ENCODE results near the gene ATP5F1E. TPM values are rescaled to one million over a fixed set of nuclear protein-coding genes. Genes with fewer than 3 reads are reported as not detected.
A peak's percentile ranks its signal among the peaks of the same experiment; 100 is the strongest.

ATP5F1E gene
- total and polyA plus RNA-seq, 2 of the 4 experiments (the other 2 are of a cell fraction), result 3.8 to 34.5 TPM

DNA sequence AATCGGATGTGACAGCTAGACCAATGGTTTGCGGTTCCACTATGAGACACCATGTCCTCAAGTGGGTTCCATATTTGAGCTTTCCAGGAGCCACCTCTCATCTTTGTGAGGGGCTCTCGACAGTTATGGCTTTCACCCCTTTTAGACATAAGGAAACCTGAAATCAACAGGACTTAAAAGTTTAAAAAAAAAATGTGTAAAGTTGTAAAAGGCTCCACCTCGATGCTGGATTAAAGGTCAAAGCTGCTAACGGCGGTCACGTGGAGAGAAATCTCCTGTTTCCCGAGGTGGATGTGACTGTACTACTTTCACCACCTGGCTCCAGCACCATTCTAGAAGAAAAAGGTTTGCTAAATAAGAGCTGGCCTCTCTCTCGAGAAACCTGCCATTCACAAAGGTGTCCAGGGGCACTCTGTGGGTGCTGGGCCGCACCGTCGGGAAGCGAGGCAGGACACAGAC lies 542 bp downstream of the ATP5F1E start:
- Histone ChIP-seq H4K8ac (ENCODE audit: low read depth in 2 of 2, low read length in 2 of 2) (peak overlapping the region; percentile 46 to 96), H4K20me1 (ENCODE audit: insufficient read depth, low read length) (peaks cover 32% of the 10 kb centered on the region), H3K23ac (ENCODE audit: low read depth, low read length) (peak overlapping the region; percentile 99), H3K18ac (ENCODE audit: low read depth, low read length) (peak overlapping the region; percentile 69; the same call in 1 of the 2 replicates), H3K56ac (ENCODE audit: extremely low read depth, insufficient read depth, low read length) (peak overlapping the region; percentile 84), H4K91ac (ENCODE audit: insufficient read depth, low read depth, low read length) (peak overlapping the region; percentile 92), H3K36me3 (ENCODE audit: control insufficient read depth, insufficient read depth, low read length) (peaks cover 19% of the 10 kb centered on the region), H2AFZ (replicated peaks; ENCODE audit: low read length, poor library complexity) (peak overlapping the region; percentile 96), H2AK5ac (ENCODE audit: low read depth, low read length) (peak overlapping the region; percentile 85), H3K4me1 (ENCODE audit: control insufficient read depth, insufficient read depth, low read length) (peaks cover 9% of the 10 kb centered on the region), H3K14ac (replicated peaks; ENCODE audit: low read depth, low read length) (peak overlapping the region; percentile 97), H2BK15ac (ENCODE audit: low read depth, low read length) (peak overlapping the region; percentile 48; the same call in 1 of the 3 replicates), H3K27ac (ENCODE audit: insufficient read depth, low read length) (peak overlapping the region; percentile 94), H2BK120ac (ENCODE audit: low read depth, low read length) (peak overlapping the region; percentile 49; the same call in 1 of the 2 replicates), H3K4ac (ENCODE audit: low read depth, low read length) (peak overlapping the region; percentile 99), H3K9me1 (ENCODE audit: insufficient read depth, low read length) (peaks cover 7% of the 10 kb centered on the region), H3K9ac (ENCODE audit: low read depth, low read length) (peak overlapping the region; percentile 88), H3K4me3 (ENCODE audit: insufficient read depth, low read depth, low read length) (peak overlapping the region; percentile 93), H3K4me2 (ENCODE audit: low read depth, low read length) (peak overlapping the region; percentile 96), H3K9me3 (ENCODE audit: control insufficient read depth, insufficient read depth, low read length) (no peaks in the 10 kb centered on the region), H3K27me3 (ENCODE audit: control insufficient read depth, insufficient read depth, low read length) (no peaks in the 10 kb centered on the region), H2AK9ac (replicated peaks; ENCODE audit: low read depth, low read length, poor library complexity) (peak overlapping the region; percentile 99), H2BK20ac (ENCODE audit: low read depth, low read length) (peak overlapping the region; percentile 50; the same call in 1 of the 2 replicates), H2BK5ac (ENCODE audit: low read depth, low read length, poor library complexity, severe bottlenecking) (peak overlapping the region; percentile 93), H3K79me1 (ENCODE audit: low read depth in 1 of 2, low read length in 2 of 2) (peaks cover 19 to 48% of the 10 kb centered on the region in 2 experiments), H4K5ac (ENCODE audit: low read depth, low read length) (peak overlapping the region; percentile 87)
- CTCF ChIA-PET, result interaction anchor here (0.9 to 1.4 kb wide), 2 partner anchors 12 to 45 kb away, joined by 3 to 5 read pairs; partner anchors contain the start of gene PRELID3B
- POLR2A ChIA-PET (ENCODE audit: unreplicated experiment), result interaction anchor here (1.3 kb wide), 1 partner anchor 11 kb away, joined by 5 read pairs; no protein-coding TSS in a partner anchor
- intact Hi-C loops (cut with micrococcal nuclease), result loop anchor here (5.0 kb wide), 2 partner anchors 139 to 159 kb away; no protein-coding TSS in a partner anchor
- dilution Hi-C loops (cut with HindIII; ENCODE audit: low sequenced_read_pairs, unreplicated experiment), result no loop called here
- peak; percentile 35; the same call in 1 of the 2 replicates for TF ChIP-seq USF2 (IDR thresholded peaks at IDR 0.05; ENCODE audit: low read depth, low read length)
- TF ChIP-seq SMC3 (IDR thresholded peaks at IDR 0.05; ENCODE audit: low read depth, low read length), result no peak
- no TSS peak for BruUV-seq (replicated peaks)
- WGBS, 2 experiments (ENCODE audit: extremely low coverage in 2 of 2, insufficient read length in 1 of 2), result 0% methylated on average over 4 of the region's 13 CpGs; no CpG with 5 or more reads in 1 of the 2 experiments
- ATAC-seq (ENCODE audit: low read depth) (no peak), DNase-seq (no peak)
- in situ Hi-C loops (cut with MboI; ENCODE audit: low sequenced_read_pairs), result loop anchor here (25.0 kb wide), 3 partner anchors 794 to 1644 kb away; partner anchors contain the start of genes ANKRD60 and RBM38
